ENCODE results near the gene BCAS3.

GRCh38 chr17:61361084-61361483 is 683.4 kb downstream of the BCAS3 start:
- TF ChIP-seq CTCF (conservative IDR thresholded peaks at IDR 0.05; ENCODE audit: low read length) (no peak), EZH2phosphoT487 (IDR thresholded peaks at IDR 0.05; ENCODE audit: borderline replicate concordance, low read depth, low read length) (no peak)
